HuH-7 (cell line): ENCODE results near the gene PACSIN3.
"Not testable (repeated sequence)": the region's sequence is repeated elsewhere in the genome, so short reads cannot be mapped to it uniquely, and the experiment has no call there.

Experiments used
- DNase-seq: peaks from one replicate; pipeline ENCODE4 v3.0.0; 2011; ENCODE audit warnings: low spot score

The PACSIN3 gene

GRCh38 chr11:47186076-47186699, at the start of gene PACSIN3:
Gene PACSIN3 (minus strand): TSS chr11:47186434. CDS start chr11:47182727, 3,707 bp downstream.
- DNase-seq: peak; percentile 79

GRCh38 chr11:47235163-47235562, 48.9 kb upstream of the PACSIN3 start:
- no peak for DNase-seq

- DNase-seq: no peak
Measured at GRCh38 chr11:47234669-47235100, 48.5 kb upstream of the PACSIN3 start.

- DNase-seq: peak; percentile 55
Measured at GRCh38 chr11:47233989-47234668, 47.9 kb upstream of the PACSIN3 start.

- no peak for DNase-seq
Measured at GRCh38 chr11:47233051-47233450, 46.8 kb upstream of the PACSIN3 start.

GRCh38 chr11:47229161-47229560, 42.9 kb upstream of the PACSIN3 start:
- no peak for DNase-seq

- DNase-seq: no peak
Measured at GRCh38 chr11:47225552-47226400, 39.5 kb upstream of the PACSIN3 start.

GRCh38 chr11:47222696-47223095, 36.5 kb upstream of the PACSIN3 start:
- no peak for DNase-seq

- no peak for DNase-seq
Measured at GRCh38 chr11:47220401-47220821, 34.2 kb upstream of the PACSIN3 start.

- DNase-seq: no peak
Measured at GRCh38 chr11:47216121-47216798, 30.0 kb upstream of the PACSIN3 start.

GRCh38 chr11:47215366-47215910, 29.2 kb upstream of the PACSIN3 start:
- DNase-seq: peak; percentile 36

- peak; percentile 83 for DNase-seq
Measured at GRCh38 chr11:47213950-47214565, 27.8 kb upstream of the PACSIN3 start.

- no peak for DNase-seq
Measured at GRCh38 chr11:47212938-47213337, 26.7 kb upstream of the PACSIN3 start.

GRCh38 chr11:47208628-47209027, 22.4 kb upstream of the PACSIN3 start:
- DNase-seq: no peak

- not testable (repeated sequence) for DNase-seq
Measured at GRCh38 chr11:47208008-47208552, 21.8 kb upstream of the PACSIN3 start.

- no peak for DNase-seq
Measured at GRCh38 chr11:47207459-47207858, 21.2 kb upstream of the PACSIN3 start.

GRCh38 chr11:47206577-47206976, 20.3 kb upstream of the PACSIN3 start:
- not testable (repeated sequence) for DNase-seq

GRCh38 chr11:47204637-47204989, 18.4 kb upstream of the PACSIN3 start:
- no peak for DNase-seq

GRCh38 chr11:47202576-47202975, 16.3 kb upstream of the PACSIN3 start:
- DNase-seq: no peak

- no peak for DNase-seq
Measured at GRCh38 chr11:47201015-47201414, 14.8 kb upstream of the PACSIN3 start.

GRCh38 chr11:47198161-47198560, 11.9 kb upstream of the PACSIN3 start:
- not testable (repeated sequence) for DNase-seq
